Measurements from ENCODE around the gene ARID4A. TPM values are rescaled to one million over a fixed set of nuclear protein-coding genes. Genes with fewer than 3 reads are reported as not detected.

The ARID4A gene
- total and polyA plus RNA-seq, 2 of the 13 experiments (the other 11 are each of a cell fraction or from before 2014, with no cell fraction given) = 7.2 to 9.7 TPM

- Histone ChIP-seq H3K4me3 (replicated peaks in 1 of 3; ENCODE audit: insufficient read depth in 1 of 3, low read depth in 2 of 3, low read length in 3 of 3) (no peak overlapping the region), H3K36me3 (replicated peaks in 1 of 2; ENCODE audit: control insufficient read depth in 1 of 2, insufficient read depth in 2 of 2, low read length in 2 of 2) (peaks cover 9 to 44% of the 10 kb centered on the region in 2 experiments), H3K79me2 (ENCODE audit: insufficient read depth, low read length) (no peaks in the 10 kb centered on the region), H4K20me1 (ENCODE audit: insufficient read depth, low read length) (no peaks in the 10 kb centered on the region), H3K27me3 (ENCODE audit: control insufficient read depth in 1 of 2, insufficient read depth in 2 of 2, low read length in 2 of 2) (no peaks in the 10 kb centered on the region), H3K4me1 (ENCODE audit: insufficient read depth, low read length) (no peaks in the 10 kb centered on the region), H3K9me3 (ENCODE audit: low read length) (no peaks in the 10 kb centered on the region), H3K4me2 (ENCODE audit: low read depth, low read length) (no peak overlapping the region), H3K27ac (ENCODE audit: extremely low read length, insufficient read depth, low read length) (no peak overlapping the region), H3K9ac (ENCODE audit: insufficient read depth, low read depth, low read length) (no peak overlapping the region), H2AFZ (ENCODE audit: low read length) (no peak overlapping the region)
- CTCF ChIA-PET (ENCODE audit: low intra/inter-chr PET ratio, low total read pairs) = no interaction called here
- ATAC-seq (no peak), DNase-seq (ENCODE audit: low spot score) (no peak), FAIRE-seq (no peak)
- WGBS (ENCODE audit: low lambda C conversion rate) = 97% methylated on average over 3 of the region's 3 CpGs
- BruUV-seq (replicated peaks) = no TSS peak
- TF ChIP-seq ETV5 (CRISPR knock-in tag; IDR thresholded peaks at IDR 0.05; ENCODE audit: borderline replicate concordance) (no peak), TARDBP (CRISPR knock-in tag; IDR thresholded peaks at IDR 0.05) (no peak), ZNF761 (CRISPR knock-in tag; conservative IDR thresholded peaks at IDR 0.05) (no peak)
- TF ChIP-seq, protein P1, sequence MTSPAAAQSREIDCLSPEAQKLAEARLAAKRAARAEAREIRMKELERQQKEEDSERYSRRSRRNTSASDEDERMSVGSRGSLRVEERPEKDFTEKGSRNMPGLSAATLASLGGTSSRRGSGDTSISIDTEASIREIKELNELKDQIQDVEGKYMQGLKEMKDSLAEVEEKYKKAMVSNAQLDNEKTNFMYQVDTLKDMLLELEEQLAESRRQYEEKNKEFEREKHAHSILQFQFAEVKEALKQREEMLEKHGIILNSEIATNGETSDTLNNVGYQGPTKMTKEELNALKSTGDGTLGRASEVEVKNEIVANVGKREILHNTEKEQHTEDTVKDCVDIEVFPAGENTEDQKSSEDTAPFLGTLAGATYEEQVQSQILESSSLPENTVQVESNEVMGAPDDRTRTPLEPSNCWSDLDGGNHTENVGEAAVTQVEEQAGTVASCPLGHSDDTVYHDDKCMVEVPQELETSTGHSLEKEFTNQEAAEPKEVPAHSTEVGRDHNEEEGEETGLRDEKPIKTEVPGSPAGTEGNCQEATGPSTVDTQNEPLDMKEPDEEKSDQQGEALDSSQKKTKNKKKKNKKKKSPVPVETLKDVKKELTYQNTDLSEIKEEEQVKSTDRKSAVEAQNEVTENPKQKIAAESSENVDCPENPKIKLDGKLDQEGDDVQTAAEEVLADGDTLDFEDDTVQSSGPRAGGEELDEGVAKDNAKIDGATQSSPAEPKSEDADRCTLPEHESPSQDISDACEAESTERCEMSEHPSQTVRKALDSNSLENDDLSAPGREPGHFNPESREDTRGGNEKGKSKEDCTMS (CRISPR knock-in tag; conservative IDR thresholded peaks at IDR 0.05) = no peak
- intact Hi-C loops (cut with micrococcal nuclease; ENCODE audit: unreplicated experiment) = no loop called here
- POLR2A ChIA-PET = no interaction called here
- in situ Hi-C loops (cut with HindIII; ENCODE audit: extremely low pct_ligation_motif_present, low pct_unique_long_range_greater_than_20kb) = loop anchor here (25.0 kb wide), 1 partner anchor 255 kb away; no protein-coding TSS in a partner anchor
These were observed 68.9 kb downstream of the ARID4A start for GRCh38 chr14:58367296-58367695.

DNA sequence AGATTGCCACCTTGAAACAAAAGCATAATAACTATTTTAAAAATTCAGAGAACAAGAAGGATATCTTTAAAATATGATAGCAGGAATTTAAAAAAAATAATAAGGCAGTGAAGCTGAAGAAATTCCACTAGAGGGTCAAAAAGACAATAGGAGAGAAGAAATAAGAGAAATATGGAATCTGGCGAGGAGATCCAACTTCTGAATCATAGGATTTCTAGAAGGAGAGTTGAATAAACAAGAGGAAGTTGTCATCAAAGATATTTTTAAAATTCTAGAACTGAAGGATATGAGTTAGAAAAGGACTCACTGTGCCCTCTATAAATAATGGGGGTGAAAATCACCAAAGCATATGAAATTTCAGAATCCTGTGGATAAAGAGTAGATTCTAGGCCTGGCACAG is 70.6 kb downstream of the ARID4A start:
- H3K79me2 ChIP-seq (ENCODE audit: insufficient read depth, low read length) = no peaks in the 10 kb centered on the region
- H3K27me3 ChIP-seq (ENCODE audit: control insufficient read depth in 1 of 2, insufficient read depth in 2 of 2, low read length in 2 of 2) = no peaks in the 10 kb centered on the region
- BruUV-seq (replicated peaks) = no TSS peak
- no peaks in the 10 kb centered on the region for H4K20me1 ChIP-seq (ENCODE audit: insufficient read depth, low read length)
- no peak overlapping the region for H2AFZ ChIP-seq (ENCODE audit: low read length)
- H3K4me2 ChIP-seq (ENCODE audit: low read depth, low read length) = no peak overlapping the region
- DNase-seq (ENCODE audit: low spot score) = no peak
- in situ Hi-C loops (cut with HindIII; ENCODE audit: extremely low pct_ligation_motif_present, low pct_unique_long_range_greater_than_20kb) = loop anchor here (25.0 kb wide), 1 partner anchor 257 kb away; no protein-coding TSS in a partner anchor
- H3K4me1 ChIP-seq (ENCODE audit: insufficient read depth, low read length) = no peaks in the 10 kb centered on the region
- CTCF ChIA-PET (ENCODE audit: low intra/inter-chr PET ratio, low total read pairs) = no interaction called here
- no peak overlapping the region for H3K9ac ChIP-seq (ENCODE audit: insufficient read depth, low read depth, low read length)
- H3K27ac ChIP-seq (ENCODE audit: extremely low read length, insufficient read depth, low read length) = no peak overlapping the region
- POLR2A ChIA-PET = no interaction called here
- no peak for ATAC-seq
- H3K4me3 ChIP-seq (replicated peaks in 1 of 3; ENCODE audit: insufficient read depth in 1 of 3, low read depth in 2 of 3, low read length in 3 of 3) = no peak overlapping the region
- intact Hi-C loops (cut with micrococcal nuclease; ENCODE audit: unreplicated experiment) = no loop called here
- H3K9me3 ChIP-seq (ENCODE audit: low read length) = no peaks in the 10 kb centered on the region
- H3K36me3 ChIP-seq (replicated peaks in 1 of 2; ENCODE audit: control insufficient read depth in 1 of 2, insufficient read depth in 2 of 2, low read length in 2 of 2) = peaks cover 9 to 46% of the 10 kb centered on the region in 2 experiments
- FAIRE-seq = no peak
- 98% methylated on average over 1 of the region's 1 CpG for WGBS (ENCODE audit: low lambda C conversion rate)
- TF ChIP-seq, protein P2, sequence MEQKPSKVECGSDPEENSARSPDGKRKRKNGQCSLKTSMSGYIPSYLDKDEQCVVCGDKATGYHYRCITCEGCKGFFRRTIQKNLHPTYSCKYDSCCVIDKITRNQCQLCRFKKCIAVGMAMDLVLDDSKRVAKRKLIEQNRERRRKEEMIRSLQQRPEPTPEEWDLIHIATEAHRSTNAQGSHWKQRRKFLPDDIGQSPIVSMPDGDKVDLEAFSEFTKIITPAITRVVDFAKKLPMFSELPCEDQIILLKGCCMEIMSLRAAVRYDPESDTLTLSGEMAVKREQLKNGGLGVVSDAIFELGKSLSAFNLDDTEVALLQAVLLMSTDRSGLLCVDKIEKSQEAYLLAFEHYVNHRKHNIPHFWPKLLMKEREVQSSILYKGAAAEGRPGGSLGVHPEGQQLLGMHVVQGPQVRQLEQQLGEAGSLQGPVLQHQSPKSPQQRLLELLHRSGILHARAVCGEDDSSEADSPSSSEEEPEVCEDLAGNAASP (CRISPR knock-in tag; IDR thresholded peaks at IDR 0.05; ENCODE audit: borderline replicate concordance) = no peak
- TF ChIP-seq NCOA1 (CRISPR knock-in tag; IDR thresholded peaks at IDR 0.05) (no peak), ATF4 (CRISPR knock-in tag; IDR thresholded peaks at IDR 0.05) (no peak), MEIS1 (CRISPR knock-in tag; IDR thresholded peaks at IDR 0.05; ENCODE audit: borderline replicate concordance) (no peak), ZNF234 (CRISPR knock-in tag; conservative IDR thresholded peaks at IDR 0.05) (no peak), ISL2 (CRISPR knock-in tag; IDR thresholded peaks at IDR 0.05) (no peak), SMAD3 (CRISPR knock-in tag; IDR thresholded peaks at IDR 0.05) (no peak), PCBP1 (IDR thresholded peaks at IDR 0.05; ENCODE audit: borderline replicate concordance, low read depth, low read length) (no peak), ZNF614 (CRISPR knock-in tag; IDR thresholded peaks at IDR 0.05; ENCODE audit: borderline replicate concordance) (no peak), ZNF251 (CRISPR knock-in tag; IDR thresholded peaks at IDR 0.05) (no peak), CC2D1A (CRISPR knock-in tag; IDR thresholded peaks at IDR 0.05) (no peak)

Data from HepG2 (cell line).